ENCODE measurements around the gene RBM4B.
"Not testable (repeated sequence)": the region's sequence is repeated elsewhere in the genome, so short reads cannot be mapped to it uniquely, and the experiment has no call there.

The RBM4B gene

GRCh38 chr11:66651016-66651415 is 26.7 kb downstream of the RBM4B start:
- TF ChIP-seq, protein P1, sequence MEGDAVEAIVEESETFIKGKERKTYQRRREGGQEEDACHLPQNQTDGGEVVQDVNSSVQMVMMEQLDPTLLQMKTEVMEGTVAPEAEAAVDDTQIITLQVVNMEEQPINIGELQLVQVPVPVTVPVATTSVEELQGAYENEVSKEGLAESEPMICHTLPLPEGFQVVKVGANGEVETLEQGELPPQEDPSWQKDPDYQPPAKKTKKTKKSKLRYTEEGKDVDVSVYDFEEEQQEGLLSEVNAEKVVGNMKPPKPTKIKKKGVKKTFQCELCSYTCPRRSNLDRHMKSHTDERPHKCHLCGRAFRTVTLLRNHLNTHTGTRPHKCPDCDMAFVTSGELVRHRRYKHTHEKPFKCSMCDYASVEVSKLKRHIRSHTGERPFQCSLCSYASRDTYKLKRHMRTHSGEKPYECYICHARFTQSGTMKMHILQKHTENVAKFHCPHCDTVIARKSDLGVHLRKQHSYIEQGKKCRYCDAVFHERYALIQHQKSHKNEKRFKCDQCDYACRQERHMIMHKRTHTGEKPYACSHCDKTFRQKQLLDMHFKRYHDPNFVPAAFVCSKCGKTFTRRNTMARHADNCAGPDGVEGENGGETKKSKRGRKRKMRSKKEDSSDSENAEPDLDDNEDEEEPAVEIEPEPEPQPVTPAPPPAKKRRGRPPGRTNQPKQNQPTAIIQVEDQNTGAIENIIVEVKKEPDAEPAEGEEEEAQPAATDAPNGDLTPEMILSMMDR (IDR thresholded peaks at IDR 0.05; ENCODE audit: control extremely low read depth, extremely low read depth, low read depth, missing control alignments) = no peak
- POLR2A ChIA-PET = interaction anchor here (2.5 kb wide), 1 partner anchor 13 kb away, joined by 11 read pairs; the partner anchor contains the start of gene RBM4
- CTCF ChIA-PET = no interaction called here
- DNase-seq (ENCODE audit: extremely low spot score) = no peak

DNA sequence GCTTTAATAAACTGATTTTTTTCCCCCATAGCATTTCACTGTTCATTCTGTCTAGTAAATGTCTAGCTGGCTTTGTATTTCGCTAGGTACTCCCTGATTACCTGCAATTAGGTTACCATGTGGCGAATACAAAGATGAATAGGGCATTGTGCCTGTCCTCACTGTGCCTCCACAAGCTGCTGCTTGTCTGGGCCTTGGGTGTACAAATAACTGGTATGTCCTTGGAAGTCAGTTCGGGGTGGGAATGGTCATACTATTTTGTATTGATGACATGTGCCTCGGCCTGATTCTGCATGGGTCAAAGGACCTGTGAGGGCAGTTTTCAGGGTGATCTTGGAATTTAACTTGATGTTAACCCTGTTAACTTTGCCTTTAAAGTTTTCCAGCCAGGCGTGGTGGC is 27.8 kb downstream of the RBM4B start:
- ChIA-PET CTCF (interaction anchor here (1.2 to 1.3 kb wide), 2 partner anchors 9 to 10 kb away, joined by 3 to 5 read pairs; no protein-coding TSS in a partner anchor), POLR2A (interaction anchor here (1.3 to 2.5 kb wide), 2 partner anchors 12 to 44 kb away, joined by 5 to 11 read pairs; partner anchors contain the start of gene RBM4)
- no peak for DNase-seq (ENCODE audit: extremely low spot score)
- TF ChIP-seq, protein P1 (IDR thresholded peaks at IDR 0.05; ENCODE audit: control extremely low read depth, extremely low read depth, low read depth, missing control alignments) = no peak

- ChIA-PET CTCF (interaction anchor here (1.2 to 2.6 kb wide), 6 partner anchors 9 to 32 kb away, joined by 3 to 10 read pairs (median 3); partner anchors contain the start of gene RBM4), POLR2A (interaction anchor here (0.6 to 1.8 kb wide), 4 partner anchors 9 to 163 kb away, joined by 3 to 7 read pairs (median 3); partner anchors contain the start of gene RBM4)
- TF ChIP-seq, protein P1 (IDR thresholded peaks at IDR 0.05; ENCODE audit: control extremely low read depth, extremely low read depth, low read depth, missing control alignments) = no peak
- DNase-seq (ENCODE audit: extremely low spot score) = no peak
These were observed 30.9 kb downstream of the RBM4B start for GRCh38 chr11:66646828-66647227.

GRCh38 chr11:66643745-66644437 is 33.8 kb downstream of the RBM4B start:
- ChIA-PET CTCF (interaction anchor here (0.7 to 2.2 kb wide), 5 partner anchors 10 to 29 kb away, joined by 3 to 8 read pairs (median 4); no protein-coding TSS in a partner anchor), POLR2A (interaction anchor here (0.7 kb wide), 1 partner anchor 9 kb away, joined by 3 read pairs; no protein-coding TSS in a partner anchor)
- TF ChIP-seq, protein P1 (IDR thresholded peaks at IDR 0.05; ENCODE audit: control extremely low read depth, extremely low read depth, low read depth, missing control alignments) = no peak
- DNase-seq (ENCODE audit: extremely low spot score) = no peak

GRCh38 chr11:66641834-66642233 is 35.9 kb downstream of the RBM4B start:
- CTCF ChIA-PET = no interaction called here
- POLR2A ChIA-PET = no interaction called here

DNA sequence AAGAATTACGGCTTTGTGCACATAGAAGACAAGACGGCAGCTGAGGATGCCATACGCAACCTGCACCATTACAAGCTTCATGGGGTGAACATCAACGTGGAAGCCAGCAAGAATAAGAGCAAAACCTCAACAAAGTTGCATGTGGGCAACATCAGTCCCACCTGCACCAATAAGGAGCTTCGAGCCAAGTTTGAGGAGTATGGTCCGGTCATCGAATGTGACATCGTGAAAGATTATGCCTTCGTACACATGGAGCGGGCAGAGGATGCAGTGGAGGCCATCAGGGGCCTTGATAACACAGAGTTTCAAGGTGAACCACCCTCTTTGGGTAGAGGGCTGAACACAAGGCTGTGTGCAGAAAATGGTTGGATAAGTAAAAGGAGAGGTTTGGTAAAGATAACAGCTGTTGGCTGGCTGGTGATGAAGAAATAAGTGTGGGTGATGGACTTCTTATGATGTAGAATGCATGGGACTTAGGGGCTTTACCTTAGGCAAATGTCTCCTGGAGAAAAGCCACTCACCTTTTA is 37.8 kb downstream of the RBM4B start:
- CTCF ChIA-PET = interaction anchor here (1.9 to 3.7 kb wide), 3 partner anchors 14 to 39 kb away, joined by 5 to 16 read pairs (median 9); no protein-coding TSS in a partner anchor
- POLR2A ChIA-PET = interaction anchor here (0.6 to 1.3 kb wide), 2 partner anchors 10 to 731 kb away, joined by 6 to 8 read pairs; no protein-coding TSS in a partner anchor
- not testable (repeated sequence) for DNase-seq (ENCODE audit: extremely low spot score)

More at GRCh38 chr11:66641834-66642233, 35.9 kb downstream of the RBM4B start:
- DNase-seq (ENCODE audit: extremely low spot score) = no peak
- TF ChIP-seq, protein P1 (IDR thresholded peaks at IDR 0.05; ENCODE audit: control extremely low read depth, extremely low read depth, low read depth, missing control alignments) = no peak

Measured in GM10248 (cell line).